HUDEP-2 (cell line): ENCODE data around the gene FUT2.

Experiments
- DNase-seq, 76 experiments: peaks; one replicate each; lab custom pipeline; 2025; ENCODE audit not compliant: unreplicated experiment in 76 of 76; lab: John Stamatoyannopoulos, UW

Gene FUT2

GRCh38 chr19:48722196-48722708 lies 26.5 kb downstream of the FUT2 start:
- no peak for DNase-seq

- peak in 28 of 76 experiments; percentile 12 to 70 (median 38) for DNase-seq
Measured at GRCh38 chr19:48724796-48725753, 29.3 kb downstream of the FUT2 start.

- peak in 1 of 76 experiments; percentile 18 for DNase-seq
Measured at GRCh38 chr19:48726556-48726955, 30.8 kb downstream of the FUT2 start.

- DNase-seq, result no peak
Measured at GRCh38 chr19:48728911-48729664, 33.3 kb downstream of the FUT2 start.

- DNase-seq, result no peak
Measured at GRCh38 chr19:48731452-48731851, 35.7 kb downstream of the FUT2 start.

GRCh38 chr19:48734625-48735024 lies 38.9 kb downstream of the FUT2 start:
- DNase-seq, result no peak

- no peak for DNase-seq
Measured at GRCh38 chr19:48735031-48735615, 39.4 kb downstream of the FUT2 start.

- peak in 23 of 76 experiments; percentile 14 to 52 (median 31) for DNase-seq
Measured at GRCh38 chr19:48737360-48737998, 41.7 kb downstream of the FUT2 start.

- peak in 73 of 76 experiments; percentile 56 to 99 (median 95) for DNase-seq
Measured at GRCh38 chr19:48738557-48739403, 43.0 kb downstream of the FUT2 start.

GRCh38 chr19:48739404-48740163 lies 43.8 kb downstream of the FUT2 start:
- peak in 1 of 76 experiments; percentile 23 for DNase-seq

- DNase-seq, result peak in 8 of 76 experiments; percentile 19 to 41 (median 28)
Measured at GRCh38 chr19:48740164-48740972, 44.6 kb downstream of the FUT2 start, which contains the start of gene RASIP1. TSS of gene RASIP1 (minus strand) at chr19:48740610. CDS start at chr19:48740282, 328 bp downstream.

- DNase-seq, result peak in 73 of 76 experiments; percentile 40 to 99 (median 88)
Measured at GRCh38 chr19:48741129-48741999, 45.6 kb downstream of the FUT2 start.

GRCh38 chr19:48742096-48742495 lies 46.3 kb downstream of the FUT2 start:
- DNase-seq, result no peak

GRCh38 chr19:48745208-48745995 lies 49.6 kb downstream of the FUT2 start:
- peak in 63 of 76 experiments; percentile 25 to 81 (median 61) for DNase-seq

- DNase-seq, result peak in 1 of 76 experiments; percentile 20
Measured at GRCh38 chr19:48746110-48746509, 50.3 kb downstream of the FUT2 start.
